Activated effector memory CD4-positive, alpha-beta T cell treated with Interleukin-2 at 50 U/mL for 16 hours (primary cell): ENCODE results near the gene CFAP54.

Experiments used
- DNase-seq: peaks from one replicate; pipeline ENCODE4 v3.0.0-alpha.2; 2020

Gene CFAP54

DNA sequence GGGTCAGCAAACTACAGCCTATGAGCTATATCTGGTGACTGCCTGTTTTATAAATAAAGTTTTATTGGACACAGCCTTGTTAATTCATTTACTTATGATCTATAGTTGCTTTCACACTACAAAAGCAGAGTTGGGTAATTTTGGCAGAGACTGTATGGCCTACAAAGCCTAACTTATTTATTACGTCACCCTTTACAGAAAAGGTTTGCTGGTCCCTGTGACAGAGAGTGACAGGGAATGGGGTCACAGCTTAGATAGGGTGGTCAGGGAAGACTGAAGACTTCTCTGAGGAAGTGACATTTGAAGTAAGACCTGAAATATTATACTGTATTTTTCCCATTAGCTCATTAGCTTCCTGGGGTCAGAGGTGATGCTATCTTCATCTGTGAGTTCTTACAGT is 342.0 kb downstream of the CFAP54 start:
- no peak for DNase-seq

GRCh38 chr12:96846293-96846692 is 356.9 kb downstream of the CFAP54 start:
- no peak for DNase-seq

GRCh38 chr12:96850676-96851075 is 361.3 kb downstream of the CFAP54 start:
- DNase-seq: no peak

- no peak for DNase-seq
Observed at GRCh38 chr12:96858162-96858561, 368.8 kb downstream of the CFAP54 start.

DNA sequence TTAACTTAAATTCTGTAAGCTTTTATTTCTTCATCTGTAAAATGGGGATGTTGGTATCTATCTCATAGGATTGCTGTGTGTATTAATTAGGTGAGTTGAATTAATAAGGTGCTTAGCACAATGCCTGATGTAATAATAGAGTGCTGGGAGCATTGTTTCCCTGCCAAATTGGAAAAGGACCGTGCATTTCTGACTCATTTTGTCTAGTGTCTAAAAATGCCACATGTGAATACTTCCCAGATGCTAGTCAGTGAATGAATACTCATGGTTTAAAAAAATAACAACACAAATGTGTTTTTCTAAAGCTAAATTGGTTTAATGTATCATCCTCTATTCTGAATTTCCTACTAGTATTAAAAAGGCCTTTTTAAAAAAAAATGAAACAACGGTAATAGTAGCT is 372.3 kb downstream of the CFAP54 start:
- DNase-seq: no peak

DNA sequence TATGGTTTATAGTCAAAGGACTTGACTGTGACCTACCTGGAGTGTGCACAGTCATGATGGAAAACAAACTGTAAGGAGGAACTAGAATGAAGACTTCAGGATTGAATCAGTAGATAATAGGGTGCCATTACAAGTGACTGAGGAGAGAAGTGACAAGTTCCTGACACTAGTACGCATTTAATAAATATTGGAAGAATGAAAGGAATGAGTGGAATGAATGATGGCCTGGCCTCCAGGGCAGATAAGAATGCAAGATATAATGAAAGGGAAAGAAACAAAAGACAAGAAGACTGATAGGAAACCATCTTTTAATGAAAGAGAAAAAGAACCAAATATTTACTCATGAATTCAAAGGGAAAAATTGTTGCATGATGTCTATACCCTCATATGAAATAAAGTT is 372.9 kb downstream of the CFAP54 start:
- no peak for DNase-seq

- no peak for DNase-seq
Observed at GRCh38 chr12:96864335-96864734, 375.0 kb downstream of the CFAP54 start.

DNA sequence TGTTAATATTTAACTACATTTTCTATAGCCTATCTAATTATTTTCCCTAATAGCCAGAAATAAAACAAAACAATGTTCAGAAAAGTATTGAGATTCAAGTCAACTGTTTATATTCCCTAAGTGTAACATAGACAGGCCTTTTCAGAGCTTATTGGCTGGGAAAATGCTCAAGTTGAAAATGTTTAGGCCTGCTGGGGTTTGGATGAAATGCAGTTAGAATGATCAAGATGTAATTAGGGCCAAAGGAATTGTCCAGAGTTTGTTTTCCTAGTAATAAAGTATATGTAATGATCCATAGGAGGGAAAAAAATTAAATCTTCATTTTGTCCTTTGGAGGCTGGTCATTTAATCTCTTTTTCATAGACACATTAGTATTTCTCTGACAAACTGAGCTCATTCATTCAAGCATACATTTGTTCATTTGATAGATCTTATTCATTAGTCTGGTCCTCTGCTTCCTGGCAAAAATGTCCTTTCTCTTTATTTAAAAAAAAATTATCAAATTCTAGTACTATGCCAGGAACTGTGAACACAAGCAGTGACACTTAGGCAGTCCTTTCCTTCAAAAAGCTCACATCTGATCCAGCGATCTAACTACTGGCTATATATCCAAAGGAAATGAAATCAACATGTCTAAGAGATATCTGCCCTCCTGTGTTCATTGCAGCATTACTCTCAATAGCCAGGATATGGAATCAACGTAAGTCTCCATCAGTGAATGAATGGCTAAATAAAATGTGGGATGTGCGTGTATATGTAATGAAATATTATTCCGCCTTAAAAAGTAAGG is 377.6 kb downstream of the CFAP54 start:
- DNase-seq: no peak

DNA sequence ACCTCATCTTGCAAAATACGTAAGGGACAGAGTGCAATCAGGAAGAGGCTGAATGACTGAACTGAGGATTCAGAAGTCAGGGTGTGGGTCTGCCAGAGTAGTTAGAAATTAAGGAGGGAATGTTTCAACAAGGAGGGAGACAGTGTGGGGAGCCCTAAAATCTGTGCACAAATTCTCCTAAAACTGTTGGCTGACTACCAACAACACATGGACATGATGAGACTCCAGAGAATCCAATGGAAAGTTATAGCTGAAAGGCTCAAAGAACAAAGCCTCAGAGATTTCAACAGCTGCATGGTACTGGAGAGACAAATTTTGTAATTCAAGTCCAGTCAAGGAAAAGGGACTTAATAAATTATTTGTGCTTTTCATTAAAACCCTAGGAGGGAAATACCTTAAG is 381.6 kb downstream of the CFAP54 start:
- DNase-seq: no peak

GRCh38 chr12:96872961-96873360 is 383.6 kb downstream of the CFAP54 start:
- no peak for DNase-seq

GRCh38 chr12:96874211-96874610 is 384.8 kb downstream of the CFAP54 start:
- no peak for DNase-seq

DNA sequence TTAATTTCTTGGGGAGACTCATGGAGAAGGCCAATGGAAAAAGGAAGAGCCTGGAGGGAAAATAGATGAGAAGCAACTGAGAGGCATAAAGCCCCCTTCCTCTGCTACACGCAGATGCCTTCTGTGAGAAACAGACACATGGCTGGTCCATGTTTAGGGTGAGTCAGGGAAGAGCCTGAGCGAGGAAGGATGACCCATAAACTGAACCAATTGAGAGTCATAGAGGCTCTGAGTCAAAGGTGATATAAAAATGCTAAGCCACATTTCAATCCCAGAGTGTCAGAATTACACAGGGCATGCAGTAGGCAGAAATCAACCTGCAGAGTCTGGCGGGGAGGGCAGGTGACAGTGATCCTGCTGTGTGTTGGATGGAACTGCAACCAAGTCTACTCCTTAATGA is 387.6 kb downstream of the CFAP54 start:
- DNase-seq: no peak

- no peak for DNase-seq
Observed at GRCh38 chr12:96878704-96879103, 389.3 kb downstream of the CFAP54 start.

DNA sequence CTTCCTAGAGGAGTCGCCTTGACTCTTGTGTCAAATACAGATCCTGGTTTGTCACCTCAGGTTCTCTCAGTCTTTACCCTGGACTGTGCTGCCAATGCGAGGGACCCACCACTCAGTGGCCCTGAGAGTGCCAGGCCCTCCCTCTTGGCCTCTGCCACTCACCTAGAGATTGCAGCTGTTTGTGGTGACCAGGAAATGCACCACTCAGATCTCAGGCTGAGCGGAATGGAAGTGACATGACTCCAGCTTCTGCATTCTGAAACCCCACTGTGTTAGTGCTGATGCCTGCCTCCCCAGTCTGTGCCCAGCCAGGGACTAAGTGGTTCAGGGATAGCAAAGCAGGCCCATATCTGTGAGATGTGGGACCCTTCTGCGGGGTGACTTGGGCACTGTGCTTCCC is 389.9 kb downstream of the CFAP54 start:
- no peak for DNase-seq

DNA sequence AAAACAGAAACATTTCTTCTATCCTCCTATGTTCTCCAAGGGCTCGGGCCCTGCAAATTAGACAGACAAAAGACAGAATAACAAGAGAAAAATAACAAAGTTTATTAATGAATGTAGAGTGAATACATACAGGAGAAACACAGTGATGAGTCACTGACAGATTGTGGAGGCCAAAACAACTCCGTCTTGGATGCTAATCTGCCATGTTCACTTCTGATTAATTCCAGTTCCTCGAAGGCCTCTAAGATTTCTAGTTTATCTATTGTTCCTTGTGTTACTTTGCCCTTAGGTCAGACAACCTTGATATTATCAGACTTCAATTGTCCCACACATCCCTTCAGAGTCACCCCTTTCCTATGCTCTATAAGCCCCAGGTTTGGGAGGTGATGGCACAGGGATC is 390.8 kb downstream of the CFAP54 start:
- no peak for DNase-seq

- no peak for DNase-seq
Observed at GRCh38 chr12:96881608-96882007, 392.2 kb downstream of the CFAP54 start.

DNA sequence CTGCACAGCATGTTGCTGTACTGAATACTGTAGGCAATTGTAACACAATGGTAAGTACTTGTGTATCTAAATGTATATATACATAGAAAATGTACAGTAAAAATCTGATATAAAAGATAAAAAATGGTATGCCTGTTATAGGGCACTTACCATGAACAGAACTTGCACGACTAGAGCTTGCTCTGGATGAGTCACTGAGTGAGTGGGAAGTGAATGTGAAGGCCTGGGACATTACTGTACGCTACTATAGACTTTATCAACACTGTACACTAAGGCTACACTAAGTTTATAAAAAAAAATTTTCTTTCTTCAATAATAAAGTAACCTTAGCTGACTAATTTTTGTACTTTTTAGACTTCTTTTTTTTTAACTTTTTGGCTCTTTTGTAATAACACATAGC is 393.5 kb downstream of the CFAP54 start:
- no peak for DNase-seq

GRCh38 chr12:96883571-96883970 is 394.2 kb downstream of the CFAP54 start:
- DNase-seq: no peak

DNA sequence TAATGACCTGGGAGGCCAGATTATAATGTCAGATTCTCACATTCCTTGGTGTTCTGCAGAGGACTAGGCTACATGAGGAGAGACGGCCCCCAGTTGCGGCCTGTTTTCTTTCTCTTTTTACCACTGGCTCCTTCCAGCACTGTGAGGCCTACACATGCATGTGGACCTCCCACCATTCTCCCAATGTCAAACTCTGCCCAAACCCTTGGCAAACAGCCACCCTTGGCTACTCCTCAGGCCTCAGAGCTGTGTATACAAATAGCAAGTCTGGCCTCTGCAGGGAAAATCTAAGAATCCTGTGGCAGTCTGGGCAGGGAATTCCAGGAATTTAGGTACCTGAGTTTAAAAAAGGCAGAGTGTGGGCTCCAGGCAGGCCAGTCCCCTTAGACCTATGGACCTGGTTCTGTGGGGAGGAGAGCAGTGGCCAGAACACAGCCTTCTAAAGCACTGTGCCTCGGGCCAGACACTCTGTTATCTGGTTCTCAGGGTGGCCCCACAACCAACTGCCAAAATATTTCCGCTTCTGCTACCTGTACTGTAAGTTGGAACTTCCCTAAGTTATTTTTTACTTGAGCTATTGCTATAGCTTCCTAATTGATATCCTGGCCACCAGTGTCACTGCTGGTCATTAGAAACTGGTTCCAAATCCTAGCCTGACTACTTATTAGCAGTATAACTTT is 397.8 kb downstream of the CFAP54 start:
- DNase-seq: no peak

GRCh38 chr12:96889273-96889933 is 400.0 kb downstream of the CFAP54 start:
- DNase-seq: no peak

DNA sequence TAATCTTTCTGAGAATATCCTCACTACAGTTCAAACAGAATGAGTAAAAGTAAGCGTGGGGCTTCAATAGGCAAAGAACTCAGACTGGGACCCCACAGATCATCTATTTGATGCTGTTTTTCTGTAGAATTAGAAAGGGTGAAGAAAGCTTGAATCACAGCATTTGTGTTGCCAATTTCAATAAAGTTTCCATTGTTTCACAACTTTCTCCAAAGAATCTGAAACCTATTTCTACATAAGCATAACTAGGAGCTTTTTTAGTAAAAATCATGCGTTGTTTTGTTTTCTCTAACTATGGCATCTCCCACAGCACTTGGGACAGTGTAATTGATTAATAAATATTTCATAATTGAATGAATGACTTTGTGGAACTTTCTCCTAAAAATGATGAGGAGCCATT is 401.0 kb downstream of the CFAP54 start:
- no peak for DNase-seq

DNA sequence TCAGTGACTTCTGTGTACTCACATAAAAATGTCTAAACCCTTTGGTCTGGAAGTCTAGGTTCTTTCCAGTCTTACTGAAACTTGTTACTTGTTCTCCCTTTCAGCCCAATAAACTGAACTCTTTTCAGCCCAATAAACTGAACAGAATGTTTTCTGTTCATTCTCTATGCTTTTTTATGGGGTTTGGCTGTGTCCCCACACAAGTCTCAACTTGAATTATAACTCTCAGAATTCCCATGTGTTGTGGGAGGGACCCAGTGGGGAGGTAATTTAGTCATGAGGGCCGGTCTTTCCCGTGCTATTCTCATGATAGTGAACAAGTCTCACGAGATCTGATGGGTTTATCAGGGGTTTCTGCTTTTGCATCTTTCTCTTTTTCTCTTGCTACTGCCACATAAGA is 402.7 kb downstream of the CFAP54 start:
- DNase-seq: no peak

GRCh38 chr12:96897421-96897820 is 408.0 kb downstream of the CFAP54 start:
- no peak for DNase-seq

DNA sequence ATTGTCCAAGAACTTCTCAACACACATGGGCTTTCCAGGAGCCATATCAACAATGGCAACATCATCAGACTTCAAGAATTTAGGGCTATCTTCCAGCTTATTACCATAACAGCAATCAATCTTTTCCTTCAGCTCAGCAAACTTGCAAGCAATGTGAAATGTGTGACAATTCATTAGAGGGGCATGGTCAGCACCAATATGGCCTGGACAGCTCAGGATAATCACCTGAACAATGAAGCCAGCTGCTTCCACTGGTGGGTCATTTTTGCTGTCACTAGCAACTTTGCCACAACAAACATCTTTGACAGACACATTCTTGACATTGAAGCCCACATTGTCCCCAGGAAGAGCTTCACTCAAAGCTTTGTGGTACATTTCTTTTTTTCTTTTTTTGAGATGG is 411.8 kb downstream of the CFAP54 start:
- no peak for DNase-seq
